ENCODE data around the gene SLC30A1. TPM values are rescaled to one million over a fixed set of nuclear protein-coding genes. Genes with fewer than 3 reads are reported as not detected.

The SLC30A1 gene
- total and polyA plus RNA-seq, 2 of the 8 experiments (the other 6 are each of a cell fraction or from before 2014, with no cell fraction given): 4.5 to 14.0 TPM

GRCh38 chr1:211604548-211604947 lies 25.6 kb upstream of the SLC30A1 start:
- H3K27me3 ChIP-seq (replicated peaks in 1 of 4; ENCODE audit: control insufficient read depth in 3 of 4, extremely low read depth in 1 of 4, insufficient read depth in 3 of 4, low read length in 3 of 4): no peaks in the 10 kb centered on the region
- H3K18ac ChIP-seq (ENCODE audit: extremely low read depth, low read length): no peak overlapping the region
- no peak for DNase-seq (ENCODE audit: low read depth in 1 of 2, low spot score in 2 of 2)
- no peaks in the 10 kb centered on the region for H3K4me1 ChIP-seq (replicated peaks in 1 of 4; ENCODE audit: control insufficient read depth in 3 of 4, insufficient read depth in 4 of 4, low read length in 3 of 4)
- no peak overlapping the region for H4K91ac ChIP-seq (replicated peaks; ENCODE audit: insufficient read length, low read length)
- H3K4me2 ChIP-seq (ENCODE audit: insufficient read depth in 1 of 2, low read depth in 2 of 2, low read length in 2 of 2): no peak overlapping the region
- H2BK15ac ChIP-seq (ENCODE audit: low read length): no peak overlapping the region
- FAIRE-seq: no peak
- H4K8ac ChIP-seq (ENCODE audit: extremely low read depth, insufficient read depth, low read length): no peak overlapping the region
- no peaks in the 10 kb centered on the region for H3K79me1 ChIP-seq (ENCODE audit: low read depth, low read length)
- H3K4me3 ChIP-seq (ENCODE audit: extremely low read depth in 1 of 4, insufficient read depth in 2 of 4, low read depth in 3 of 4, low read length in 4 of 4): no peak overlapping the region
- no peak overlapping the region for H3K14ac ChIP-seq (ENCODE audit: insufficient read length)
- H2BK5ac ChIP-seq (ENCODE audit: low read depth, low read length): no peak overlapping the region
- ChIA-PET CTCF (ENCODE audit: partially characterized antibody) (interaction anchor here (1.3 kb wide), 1 partner anchor 42 kb away, joined by 3 read pairs; no protein-coding TSS in a partner anchor), POLR2A (ENCODE audit: partially characterized antibody) (no interaction called here)
- H3K79me2 ChIP-seq (ENCODE audit: control insufficient read depth in 1 of 2, insufficient read depth in 2 of 2, low read length in 2 of 2): no peaks in the 10 kb centered on the region
- WGBS, 2 experiments (ENCODE audit: extremely low coverage in 1 of 2, insufficient coverage in 1 of 2, insufficient read length in 1 of 2, insufficient replicate concordance in 2 of 2, low coverage in 1 of 2, low lambda C conversion rate in 2 of 2, missing lambda C conversion rate in 1 of 2): 83% methylated on average over 2 of the region's 2 CpGs; no CpG with 5 or more reads in 1 of the 2 experiments
- H3K27ac ChIP-seq (ENCODE audit: low read depth, low read length): no peak overlapping the region
- H2AFZ ChIP-seq (ENCODE audit: low read length): no peak overlapping the region
- no peak overlapping the region for H3K56ac ChIP-seq (replicated peaks; ENCODE audit: insufficient read length, low read depth, low read length)
- no peak overlapping the region for H3K9ac ChIP-seq (replicated peaks in 1 of 4; ENCODE audit: extremely low read depth in 1 of 4, low read depth in 3 of 4, low read length in 3 of 4)
- H3K4ac ChIP-seq (replicated peaks; ENCODE audit: insufficient read length, low read depth, low read length): no peak overlapping the region
- H2BK120ac ChIP-seq (replicated peaks; ENCODE audit: low read depth, low read length): no peak overlapping the region
- H4K20me1 ChIP-seq (replicated peaks in 1 of 2; ENCODE audit: control insufficient read depth in 1 of 2, insufficient read depth in 2 of 2, low read length in 2 of 2): no peaks in the 10 kb centered on the region
- H2BK12ac ChIP-seq (ENCODE audit: low read depth, low read length): no peak overlapping the region
- H3K23me2 ChIP-seq (ENCODE audit: low read depth, low read length): peaks cover 2% of the 10 kb centered on the region; the same call in 1 of the 2 replicates
- H3K9me3 ChIP-seq (ENCODE audit: insufficient read depth in 2 of 2, low read depth in 1 of 2, low read length in 1 of 2): no peaks in the 10 kb centered on the region
- H2BK20ac ChIP-seq (ENCODE audit: low read length): no peak overlapping the region
- H4K5ac ChIP-seq (ENCODE audit: insufficient read length, low read depth, low read length): no peak overlapping the region
- H3K23ac ChIP-seq (ENCODE audit: insufficient read length): no peak overlapping the region
- H2AK5ac ChIP-seq (ENCODE audit: low read depth, low read length): no peak overlapping the region
- H3K36me3 ChIP-seq (ENCODE audit: control insufficient read depth in 2 of 4, insufficient read depth in 4 of 4, low read length in 3 of 4): no peaks in the 10 kb centered on the region
- no peak for TF ChIP-seq PHF8 (conservative IDR thresholded peaks at IDR 0.05; ENCODE audit: low read depth, low read length)
- TF ChIP-seq SP4 (IDR thresholded peaks at IDR 0.05; ENCODE audit: low read length): no peak
- TF ChIP-seq CREB1 (IDR thresholded peaks at IDR 0.05): no peak
- no peak for TF ChIP-seq RXRA (IDR thresholded peaks at IDR 0.05; ENCODE audit: insufficient read depth, low read depth, low read length)
- TF ChIP-seq ASH2L (IDR thresholded peaks at IDR 0.05; ENCODE audit: low read length): no peak
- TF ChIP-seq USF2 (IDR thresholded peaks at IDR 0.05; ENCODE audit: low read length): no peak
- TF ChIP-seq GABPA (IDR thresholded peaks at IDR 0.05; ENCODE audit: borderline replicate concordance, insufficient read depth, low read length): no peak
- TF ChIP-seq KDM1A (IDR thresholded peaks at IDR 0.05; ENCODE audit: borderline replicate concordance, low read length): no peak
- no peak for TF ChIP-seq GTF2F1 (IDR thresholded peaks at IDR 0.05; ENCODE audit: borderline replicate concordance, low read depth, low read length)
- TF ChIP-seq ATF3 (IDR thresholded peaks at IDR 0.05; ENCODE audit: insufficient read depth, low read depth, low read length): no peak
- TF ChIP-seq ATF2 (IDR thresholded peaks at IDR 0.05; ENCODE audit: low read length): no peak
